D721Med (cell line): ENCODE measurements around the gene COL16A1.

Experiments used
- DNase-seq: peaks from one replicate; pipeline ENCODE4 v3.0.0; 2011; ENCODE audit warnings: low spot score; ENCODE audit not compliant: insufficient read length
- FAIRE-seq: peaks from 2 replicates; lab custom pipeline; 2011; peaks lifted over from hg19 to GRCh38; lab: Jason Lieb, UNC
- TF ChIP-seq, protein P1 (sequence below): IDR thresholded peaks from 2 replicates; pipeline ENCODE4 v1.5.1; 2012; ENCODE audit warnings: mild to moderate bottlenecking, control low read depth; ENCODE audit not compliant: insufficient read depth; ENCODE audit errors: missing control alignments

Gene COL16A1

DNA sequence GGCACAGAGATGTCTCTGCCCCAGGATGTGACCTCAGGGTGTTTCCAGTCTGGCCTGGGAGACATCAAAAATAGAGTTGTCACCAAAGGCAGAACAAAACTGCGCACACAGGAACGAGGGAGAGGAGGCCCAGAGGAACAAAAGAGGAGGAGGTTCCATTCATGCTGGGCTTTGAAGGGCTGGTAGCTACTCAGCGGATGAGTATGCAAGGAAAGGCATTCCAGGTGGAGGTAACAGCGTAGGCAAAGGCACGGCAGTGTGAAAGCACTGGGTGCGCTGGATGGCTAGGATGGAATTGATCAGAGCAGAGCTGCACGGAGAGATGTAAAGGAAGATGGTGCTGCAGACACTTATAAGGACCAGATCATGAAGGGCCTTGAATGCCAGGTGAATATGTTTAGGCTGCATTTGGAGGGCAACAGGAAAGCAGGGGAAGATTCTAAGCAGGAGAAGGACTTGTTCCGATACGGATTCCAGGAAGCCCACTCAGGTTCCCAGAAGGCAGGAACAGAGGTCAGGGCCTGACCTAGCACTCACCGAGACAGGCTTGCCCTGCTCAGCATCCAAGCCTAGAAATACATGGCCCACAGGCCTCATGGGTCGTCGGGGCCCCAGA lies 6.3 kb downstream of the COL16A1 start:
- DNase-seq (no peak), FAIRE-seq (no peak)

GRCh38 chr1:31696242-31696641 lies 7.6 kb downstream of the COL16A1 start:
- TF ChIP-seq, protein P1, sequence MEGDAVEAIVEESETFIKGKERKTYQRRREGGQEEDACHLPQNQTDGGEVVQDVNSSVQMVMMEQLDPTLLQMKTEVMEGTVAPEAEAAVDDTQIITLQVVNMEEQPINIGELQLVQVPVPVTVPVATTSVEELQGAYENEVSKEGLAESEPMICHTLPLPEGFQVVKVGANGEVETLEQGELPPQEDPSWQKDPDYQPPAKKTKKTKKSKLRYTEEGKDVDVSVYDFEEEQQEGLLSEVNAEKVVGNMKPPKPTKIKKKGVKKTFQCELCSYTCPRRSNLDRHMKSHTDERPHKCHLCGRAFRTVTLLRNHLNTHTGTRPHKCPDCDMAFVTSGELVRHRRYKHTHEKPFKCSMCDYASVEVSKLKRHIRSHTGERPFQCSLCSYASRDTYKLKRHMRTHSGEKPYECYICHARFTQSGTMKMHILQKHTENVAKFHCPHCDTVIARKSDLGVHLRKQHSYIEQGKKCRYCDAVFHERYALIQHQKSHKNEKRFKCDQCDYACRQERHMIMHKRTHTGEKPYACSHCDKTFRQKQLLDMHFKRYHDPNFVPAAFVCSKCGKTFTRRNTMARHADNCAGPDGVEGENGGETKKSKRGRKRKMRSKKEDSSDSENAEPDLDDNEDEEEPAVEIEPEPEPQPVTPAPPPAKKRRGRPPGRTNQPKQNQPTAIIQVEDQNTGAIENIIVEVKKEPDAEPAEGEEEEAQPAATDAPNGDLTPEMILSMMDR: no peak
- DNase-seq (no peak), FAIRE-seq (no peak)

More for the DNA sequence above, 6.3 kb downstream of the COL16A1 start:
- TF ChIP-seq, protein P1: no peak

GRCh38 chr1:31695327-31695726 lies 8.5 kb downstream of the COL16A1 start:
- TF ChIP-seq, protein P1: no peak
- DNase-seq: no peak
- FAIRE-seq: no peak

DNA sequence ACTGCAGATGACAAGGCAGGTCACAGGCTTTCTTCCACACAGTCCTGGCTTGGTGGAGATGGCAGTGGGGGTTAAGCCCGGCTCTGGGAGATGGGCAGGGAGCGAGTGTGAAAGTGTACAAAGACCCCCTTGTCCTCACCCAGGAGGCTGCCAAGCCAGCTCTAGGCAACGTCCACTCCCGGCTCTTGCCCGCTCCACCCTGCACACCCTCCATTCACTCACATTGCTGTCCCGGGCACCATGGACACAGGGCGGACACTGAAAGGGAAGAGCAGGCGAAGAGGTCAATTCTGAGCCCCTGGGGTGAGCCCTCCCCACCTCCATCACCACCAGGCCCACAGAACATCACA lies 8.9 kb downstream of the COL16A1 start:
- TF ChIP-seq, protein P1: no peak
- no peak for FAIRE-seq

DNA sequence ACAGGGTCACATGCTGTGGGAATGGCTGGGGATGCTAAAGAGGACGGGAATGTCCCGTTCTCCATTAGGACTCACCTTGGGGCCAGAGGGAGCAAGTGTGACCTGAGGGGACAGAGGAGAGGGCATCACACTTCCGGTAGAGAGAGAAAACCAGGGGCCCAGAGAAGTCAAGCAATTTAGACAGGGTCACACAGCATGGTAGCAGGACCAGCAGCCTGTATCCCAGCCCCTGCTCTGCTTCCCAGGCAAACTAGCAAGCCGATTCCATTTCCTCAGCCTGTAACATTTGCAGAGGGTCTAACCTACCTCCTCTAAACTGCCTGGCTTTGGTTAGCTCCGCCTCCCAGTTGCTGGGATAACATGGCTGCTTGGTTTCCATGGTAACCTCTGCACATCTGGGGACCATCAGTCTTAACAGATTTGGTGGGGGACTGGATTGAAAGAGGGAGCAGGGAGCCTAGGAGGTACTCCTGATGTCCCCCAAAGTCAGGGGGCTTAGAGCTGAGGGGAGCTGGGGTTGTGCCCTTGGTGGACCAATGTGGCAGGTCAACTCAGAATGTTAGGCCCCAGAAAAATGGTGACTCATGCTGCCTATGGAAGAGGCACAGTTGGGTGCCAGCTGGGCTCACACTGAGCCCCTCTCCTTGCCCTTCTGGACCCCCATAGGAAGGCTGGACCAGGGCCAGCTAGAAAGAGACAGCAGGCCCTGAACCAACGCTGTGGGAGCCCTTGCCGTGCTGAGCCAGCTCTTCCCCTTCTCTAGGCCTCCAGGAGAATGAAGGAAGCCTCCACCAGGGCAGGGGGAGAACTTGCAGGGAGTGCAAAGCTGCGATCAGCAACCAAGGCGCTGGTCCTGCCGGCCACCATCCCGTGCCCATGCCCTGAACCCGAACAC lies 9.5 kb downstream of the COL16A1 start:
- FAIRE-seq (no peak), DNase-seq (no peak)
- TF ChIP-seq, protein P1: no peak

More for the DNA sequence above, 8.9 kb downstream of the COL16A1 start:
- DNase-seq: no peak

DNA sequence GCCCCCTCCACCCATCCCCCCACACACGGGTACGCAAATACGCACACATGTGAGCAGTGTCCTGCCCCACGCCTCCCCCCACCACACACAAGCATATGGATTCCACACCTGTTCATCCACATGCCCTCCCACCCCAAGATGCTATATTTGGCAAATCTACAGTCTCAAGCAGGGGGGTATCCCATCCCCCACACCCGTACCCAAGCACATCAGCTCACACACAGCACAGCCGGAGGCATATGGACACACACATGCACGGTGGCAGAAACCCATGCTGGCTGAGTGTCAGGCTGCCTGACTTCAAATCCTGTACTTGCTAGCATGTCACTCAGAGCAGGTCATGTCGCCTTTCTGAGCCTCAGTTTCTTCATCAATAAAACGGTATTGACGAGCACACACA lies 10.6 kb downstream of the COL16A1 start:
- TF ChIP-seq, protein P1: no peak
- FAIRE-seq: no peak
- no peak for DNase-seq

DNA sequence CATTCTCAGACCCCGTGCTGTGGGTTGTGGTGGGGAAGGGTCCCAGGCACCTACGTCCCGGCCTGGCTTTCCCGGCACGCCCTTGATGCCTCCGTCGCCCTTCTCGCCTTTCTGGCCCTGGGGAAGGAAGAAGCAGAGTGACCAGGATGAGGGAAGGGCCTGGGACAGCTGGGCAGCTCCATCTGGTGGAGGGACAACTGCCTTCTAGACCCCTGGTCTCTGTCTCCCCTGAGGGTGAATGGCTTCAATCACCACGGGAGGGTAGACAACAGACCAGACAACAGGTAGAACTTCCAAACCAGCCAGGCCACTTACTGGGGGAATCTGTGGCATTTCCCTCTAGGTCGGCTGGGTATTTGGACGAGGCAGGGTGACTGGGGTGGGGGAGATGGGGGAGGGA lies 11.9 kb downstream of the COL16A1 start:
- DNase-seq: no peak
- no peak for FAIRE-seq
- TF ChIP-seq, protein P1: peak; percentile 15
